ENCODE results near the gene ZNF584.

- TF ChIP-seq EZH2phosphoT487 (IDR thresholded peaks at IDR 0.05; ENCODE audit: low read depth) = no peak
- TF ChIP-seq, protein P1, sequence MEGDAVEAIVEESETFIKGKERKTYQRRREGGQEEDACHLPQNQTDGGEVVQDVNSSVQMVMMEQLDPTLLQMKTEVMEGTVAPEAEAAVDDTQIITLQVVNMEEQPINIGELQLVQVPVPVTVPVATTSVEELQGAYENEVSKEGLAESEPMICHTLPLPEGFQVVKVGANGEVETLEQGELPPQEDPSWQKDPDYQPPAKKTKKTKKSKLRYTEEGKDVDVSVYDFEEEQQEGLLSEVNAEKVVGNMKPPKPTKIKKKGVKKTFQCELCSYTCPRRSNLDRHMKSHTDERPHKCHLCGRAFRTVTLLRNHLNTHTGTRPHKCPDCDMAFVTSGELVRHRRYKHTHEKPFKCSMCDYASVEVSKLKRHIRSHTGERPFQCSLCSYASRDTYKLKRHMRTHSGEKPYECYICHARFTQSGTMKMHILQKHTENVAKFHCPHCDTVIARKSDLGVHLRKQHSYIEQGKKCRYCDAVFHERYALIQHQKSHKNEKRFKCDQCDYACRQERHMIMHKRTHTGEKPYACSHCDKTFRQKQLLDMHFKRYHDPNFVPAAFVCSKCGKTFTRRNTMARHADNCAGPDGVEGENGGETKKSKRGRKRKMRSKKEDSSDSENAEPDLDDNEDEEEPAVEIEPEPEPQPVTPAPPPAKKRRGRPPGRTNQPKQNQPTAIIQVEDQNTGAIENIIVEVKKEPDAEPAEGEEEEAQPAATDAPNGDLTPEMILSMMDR (IDR thresholded peaks at IDR 0.05; ENCODE audit: low read depth, low read length) = no peak
Measured at GRCh38 chr19:58409010-58409790, 751 bp downstream of the ZNF584 start.

All from OCI-LY3 (cell line).